NCI-H1436 (cell line): ENCODE measurements around the gene C14orf119.
"Not testable (repeated sequence)": the region's sequence is repeated elsewhere in the genome, so short reads cannot be mapped to it uniquely, and the experiment has no call there.

Experiments
- DNase-seq: peaks from one replicate; lab custom pipeline; 2025; lab: John Stamatoyannopoulos, UW

The C14orf119 gene

GRCh38 chr14:23089498-23090253 is 5.6 kb upstream of the C14orf119 start:
- no peak for DNase-seq

GRCh38 chr14:23090254-23090636 is 5.1 kb upstream of the C14orf119 start:
- no peak for DNase-seq

- DNase-seq = no peak
Observed at GRCh38 chr14:23091294-23092225, 3.7 kb upstream of the C14orf119 start.

- DNase-seq = no peak
Observed at GRCh38 chr14:23093104-23093503, 2.2 kb upstream of the C14orf119 start.

- no peak for DNase-seq
Observed at GRCh38 chr14:23093526-23093925, 1.8 kb upstream of the C14orf119 start.

- no peak for DNase-seq
Observed at GRCh38 chr14:23093991-23094665, 1.2 kb upstream of the C14orf119 start.

GRCh38 chr14:23094666-23095195 is 574 bp upstream of the C14orf119 start, which contains the start of gene ACIN1:
TSS of gene ACIN1 (minus strand) at chr14:23095136. CDS start at chr14:23095112, 24 bp downstream.
- no peak for DNase-seq

GRCh38 chr14:23097786-23098185 is 2.5 kb downstream of the C14orf119 start:
- no peak for DNase-seq

GRCh38 chr14:23099212-23099861 is 4.0 kb downstream of the C14orf119 start:
- no peak for DNase-seq

- DNase-seq = no peak
Observed at GRCh38 chr14:23101213-23101970, 6.1 kb downstream of the C14orf119 start.

- no peak for DNase-seq
Observed at GRCh38 chr14:23101986-23102625, 6.8 kb downstream of the C14orf119 start.

GRCh38 chr14:23102801-23103200 is 7.5 kb downstream of the C14orf119 start:
- no peak for DNase-seq

- no peak for DNase-seq
Observed at GRCh38 chr14:23103581-23103980, 8.3 kb downstream of the C14orf119 start.

- DNase-seq = no peak
Observed at GRCh38 chr14:23104070-23104590, 8.8 kb downstream of the C14orf119 start.

- DNase-seq = no peak
Observed at GRCh38 chr14:23104591-23105347, 9.5 kb downstream of the C14orf119 start, which contains the start of gene CIROP. TSS of gene CIROP (minus strand) at chr14:23104989. CDS start at chr14:23104920, 69 bp downstream.

- no peak for DNase-seq
Observed at GRCh38 chr14:23105348-23105824, 10.1 kb downstream of the C14orf119 start.

- no peak for DNase-seq
Observed at GRCh38 chr14:23106747-23107045, 11.4 kb downstream of the C14orf119 start.

GRCh38 chr14:23107620-23108019 is 12.3 kb downstream of the C14orf119 start:
- DNase-seq = not testable (repeated sequence)

GRCh38 chr14:23108169-23108568 is 12.9 kb downstream of the C14orf119 start:
- DNase-seq = not testable (repeated sequence)
